Measurements from ENCODE around the gene EVA1C.
"Not testable (repeated sequence)": the region's sequence is repeated elsewhere in the genome, so short reads cannot be mapped to it uniquely, and the experiment has no call there.

EVA1C gene

GRCh38 chr21:32412162-32413014 lies at the start of gene EVA1C:
Gene EVA1C (plus strand): TSS chr21:32412706. CDS start chr21:32412854, 148 bp downstream.
- peak in 41 of 58 donors; percentile 11 to 78 (median 57) for DNase-seq

DNA sequence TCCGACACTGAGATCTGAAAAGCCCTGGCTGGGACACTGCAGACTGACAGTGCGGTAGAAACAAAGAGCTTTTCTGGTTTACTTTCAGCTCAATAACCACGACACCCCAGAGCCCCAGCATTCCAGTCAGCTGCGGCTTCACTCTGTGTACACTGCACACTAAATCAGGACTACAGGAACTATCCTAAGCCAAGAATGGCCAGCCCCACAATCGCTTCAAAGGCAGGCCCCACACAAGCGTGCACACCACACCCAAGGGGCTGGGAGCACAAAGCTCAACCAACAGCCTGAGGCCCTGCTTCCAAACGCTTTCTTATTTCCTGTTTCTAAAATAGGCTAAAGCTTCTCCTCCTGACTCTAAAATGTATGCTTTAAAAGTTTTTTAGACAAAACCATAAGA lies 48.1 kb upstream of the EVA1C start:
- DNase-seq, result peak in 3 of 58 donors; percentile 16 to 19 (median 17)

- DNase-seq, result no peak
Observed at GRCh38 chr21:32364796-32365195, 47.7 kb upstream of the EVA1C start.

- DNase-seq, result no peak
Observed at GRCh38 chr21:32366191-32366590, 46.3 kb upstream of the EVA1C start.

- DNase-seq, result no peak
Observed at GRCh38 chr21:32367158-32367557, 45.3 kb upstream of the EVA1C start.

DNA sequence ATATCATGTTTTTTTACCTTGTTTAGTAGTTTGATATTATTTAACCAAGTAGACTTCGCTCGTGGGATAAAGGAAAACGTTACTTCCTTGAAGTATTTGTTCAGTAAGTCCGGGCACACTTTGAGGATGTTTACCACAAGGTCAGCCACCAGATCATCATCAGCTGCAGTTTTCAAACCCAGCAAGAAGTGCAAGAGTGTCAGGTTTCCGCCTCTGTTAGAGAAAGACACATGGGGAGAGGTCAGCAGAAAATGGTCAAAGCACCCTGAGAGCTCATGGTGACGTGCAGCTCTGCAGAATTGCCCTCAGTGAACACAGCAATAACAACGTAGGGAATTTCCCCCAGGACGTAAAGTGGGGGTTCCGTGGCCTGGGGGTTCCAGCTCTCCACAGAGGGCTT lies 44.1 kb upstream of the EVA1C start:
- DNase-seq, result no peak

- not testable (repeated sequence) for DNase-seq
Observed at GRCh38 chr21:32368961-32369360, 43.5 kb upstream of the EVA1C start.

DNA sequence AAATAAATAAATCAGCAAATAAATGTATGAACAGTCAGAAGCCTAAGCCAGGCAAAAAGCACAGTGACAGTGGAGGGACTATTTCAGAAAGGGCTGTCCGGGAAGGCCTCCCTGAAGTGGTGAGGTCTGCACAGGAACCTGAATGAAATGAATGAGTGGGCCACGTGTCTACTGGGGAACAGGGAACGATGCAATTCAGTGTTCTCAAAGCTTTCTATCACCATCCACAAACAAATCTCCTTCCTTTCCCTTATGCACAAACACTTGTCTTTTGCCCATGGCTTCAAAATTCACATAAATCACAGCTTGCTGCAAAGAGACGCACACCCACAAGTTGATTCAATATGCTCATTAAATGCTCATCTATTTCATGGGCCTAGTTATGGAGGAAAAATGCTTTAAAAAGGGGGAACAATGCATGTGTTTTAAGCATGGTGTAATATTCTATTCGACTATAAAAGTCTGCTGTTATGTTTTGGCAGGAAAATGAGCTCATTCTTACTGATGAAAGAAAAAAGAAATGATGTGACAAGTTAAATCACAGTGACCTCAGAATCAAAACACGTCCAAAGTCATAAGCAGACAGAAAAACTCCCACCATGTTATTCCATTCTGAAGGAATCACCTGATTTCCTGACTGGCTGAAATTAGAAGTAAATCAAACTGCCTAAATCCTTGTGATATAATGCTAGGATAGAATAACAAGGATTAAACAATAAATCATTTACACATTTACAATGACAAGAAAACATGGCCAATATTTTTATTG lies 41.3 kb upstream of the EVA1C start:
- no peak for DNase-seq

GRCh38 chr21:32371913-32372314 lies 40.6 kb upstream of the EVA1C start:
- no peak for DNase-seq

DNA sequence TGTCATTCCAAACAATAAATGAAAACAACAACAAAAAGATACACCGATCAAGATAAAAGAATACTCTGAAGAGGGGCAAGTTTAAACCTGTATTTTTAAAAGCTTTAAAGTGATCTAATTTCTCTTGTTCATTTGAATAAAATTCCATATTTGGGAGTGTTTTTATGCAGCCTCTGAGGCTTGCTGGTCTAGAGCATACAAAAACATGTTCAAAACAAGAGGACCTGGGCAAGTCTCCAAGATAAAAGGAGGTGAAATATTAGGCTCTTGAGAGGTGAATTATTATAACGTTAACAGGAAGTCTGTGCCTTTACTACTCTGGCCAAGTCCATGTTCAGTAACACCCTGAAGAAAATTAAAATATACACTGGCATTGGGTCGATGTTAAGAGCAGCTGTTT lies 39.8 kb upstream of the EVA1C start:
- DNase-seq, result no peak

DNA sequence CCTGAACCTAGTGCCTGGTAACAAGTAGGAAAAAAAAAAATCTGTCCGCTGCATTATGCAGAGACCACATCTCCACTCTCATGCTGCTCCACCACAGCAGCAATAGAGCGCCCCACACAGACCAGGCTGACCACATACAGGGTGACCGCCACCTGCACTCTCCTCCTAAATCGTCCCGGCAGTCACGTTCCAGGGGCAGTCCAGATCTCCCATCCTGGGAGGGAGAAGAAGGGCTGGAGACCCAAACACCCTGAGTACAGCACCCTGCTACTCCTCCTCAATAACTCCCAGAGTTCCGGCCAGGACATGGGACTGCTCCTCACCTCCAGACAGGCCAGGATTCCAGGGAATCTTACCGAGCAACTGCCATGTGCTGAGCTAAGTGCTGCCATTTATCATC lies 35.0 kb upstream of the EVA1C start:
- DNase-seq, result no peak

DNA sequence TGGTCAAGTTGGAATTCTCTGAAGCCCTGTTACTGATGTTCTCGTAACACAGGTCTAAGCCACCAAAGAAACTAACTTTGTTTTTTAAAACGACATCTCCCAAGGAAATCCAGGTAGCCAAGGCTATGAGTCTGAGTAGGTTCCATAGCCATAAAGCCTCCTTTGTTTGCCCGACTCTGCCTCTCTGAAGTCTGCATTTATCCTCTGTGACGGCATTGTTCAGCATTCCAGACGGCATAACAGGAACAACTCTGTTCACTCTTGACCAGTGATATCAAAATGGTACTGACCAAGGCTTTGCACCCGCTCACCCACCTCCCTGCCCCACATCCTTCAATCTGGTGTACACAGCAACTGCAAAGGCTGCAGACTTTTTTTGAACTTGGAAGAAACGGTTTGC lies 34.5 kb upstream of the EVA1C start:
- peak in 6 of 58 donors; percentile 13 to 53 (median 23) for DNase-seq

DNA sequence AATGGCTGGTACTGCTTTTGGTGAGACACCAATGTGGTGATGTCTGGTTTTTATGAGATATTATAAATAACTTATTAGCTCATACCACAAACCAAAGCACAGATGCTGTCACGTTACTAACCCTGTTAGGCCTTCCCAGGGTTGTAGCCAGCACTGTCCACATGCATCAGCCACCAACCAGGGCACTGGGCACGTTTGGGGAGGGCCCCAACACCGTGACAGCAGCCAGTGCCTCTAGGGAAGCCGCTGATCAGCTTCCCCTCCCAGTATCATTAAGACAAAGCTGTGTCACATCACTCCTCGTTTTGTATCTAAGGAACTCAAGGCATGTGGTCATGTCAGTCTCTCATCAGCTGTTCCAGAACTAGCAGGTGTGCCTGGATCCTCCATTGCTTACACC lies 33.5 kb upstream of the EVA1C start:
- peak in 1 of 58 donors; percentile 8 for DNase-seq

- no peak for DNase-seq
Observed at GRCh38 chr21:32380940-32381339, 31.6 kb upstream of the EVA1C start.

DNA sequence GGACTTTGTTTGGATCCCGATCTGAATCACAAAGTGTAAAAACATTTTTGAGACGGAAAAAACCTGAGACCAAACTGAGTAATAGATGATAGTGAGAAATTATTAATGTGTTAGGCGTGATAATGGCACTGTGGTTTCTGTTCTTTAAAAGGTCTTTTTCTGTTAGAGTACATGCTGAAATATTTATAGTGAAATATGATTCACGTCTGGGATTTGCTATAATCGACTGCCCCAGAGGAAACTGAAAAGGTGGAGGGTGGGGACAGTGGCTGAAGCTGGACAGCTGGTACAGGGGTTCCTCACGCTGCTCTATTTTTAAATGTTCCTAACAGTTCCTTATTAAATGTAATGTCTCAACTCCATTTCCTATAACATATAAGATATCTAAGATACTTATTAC lies 30.9 kb upstream of the EVA1C start:
- no peak for DNase-seq

GRCh38 chr21:32382108-32382644 lies 30.3 kb upstream of the EVA1C start:
- DNase-seq, result no peak

DNA sequence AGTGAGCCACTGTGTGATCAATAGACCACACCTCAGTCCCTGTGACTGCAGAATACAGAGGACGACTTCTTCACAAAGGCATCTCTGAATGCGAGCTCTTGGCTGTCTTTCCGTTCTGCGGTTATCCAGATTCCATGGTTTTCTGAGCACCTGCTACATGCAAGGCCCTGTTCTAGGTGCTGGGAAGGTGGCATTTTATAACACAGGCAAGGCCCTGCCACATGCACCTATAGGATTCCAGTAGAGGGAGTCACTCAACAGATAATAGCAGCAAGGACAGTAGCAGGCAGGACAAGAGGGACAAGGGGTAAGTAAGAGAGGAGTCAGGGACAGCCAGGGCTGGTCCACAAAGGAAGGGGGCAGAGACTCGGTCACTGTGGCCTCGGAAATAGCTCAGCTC lies 28.7 kb upstream of the EVA1C start:
- no peak for DNase-seq

- DNase-seq, result no peak
Observed at GRCh38 chr21:32386195-32386870, 26.2 kb upstream of the EVA1C start.

DNA sequence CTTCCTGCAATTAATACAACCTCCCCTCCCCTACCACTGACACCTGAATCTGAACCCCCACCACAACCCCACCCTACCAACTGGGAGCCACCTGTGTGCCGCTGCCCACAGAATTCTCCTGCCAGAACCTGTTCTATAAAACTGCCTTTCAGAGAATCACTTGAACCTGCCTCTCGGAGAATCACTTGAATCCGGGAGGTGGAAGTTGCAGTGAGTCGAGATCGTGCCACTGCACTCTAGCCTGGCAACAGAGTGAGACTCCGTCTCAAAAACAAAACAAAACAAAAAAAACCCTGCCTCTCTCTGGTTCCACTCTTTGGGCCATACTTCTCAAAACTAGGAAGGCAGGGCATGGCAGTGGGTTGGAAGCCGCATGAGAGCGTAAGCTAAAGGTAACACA lies 25.4 kb upstream of the EVA1C start:
- DNase-seq, result no peak

GRCh38 chr21:32388306-32388705 lies 24.2 kb upstream of the EVA1C start:
- no peak for DNase-seq

DNA sequence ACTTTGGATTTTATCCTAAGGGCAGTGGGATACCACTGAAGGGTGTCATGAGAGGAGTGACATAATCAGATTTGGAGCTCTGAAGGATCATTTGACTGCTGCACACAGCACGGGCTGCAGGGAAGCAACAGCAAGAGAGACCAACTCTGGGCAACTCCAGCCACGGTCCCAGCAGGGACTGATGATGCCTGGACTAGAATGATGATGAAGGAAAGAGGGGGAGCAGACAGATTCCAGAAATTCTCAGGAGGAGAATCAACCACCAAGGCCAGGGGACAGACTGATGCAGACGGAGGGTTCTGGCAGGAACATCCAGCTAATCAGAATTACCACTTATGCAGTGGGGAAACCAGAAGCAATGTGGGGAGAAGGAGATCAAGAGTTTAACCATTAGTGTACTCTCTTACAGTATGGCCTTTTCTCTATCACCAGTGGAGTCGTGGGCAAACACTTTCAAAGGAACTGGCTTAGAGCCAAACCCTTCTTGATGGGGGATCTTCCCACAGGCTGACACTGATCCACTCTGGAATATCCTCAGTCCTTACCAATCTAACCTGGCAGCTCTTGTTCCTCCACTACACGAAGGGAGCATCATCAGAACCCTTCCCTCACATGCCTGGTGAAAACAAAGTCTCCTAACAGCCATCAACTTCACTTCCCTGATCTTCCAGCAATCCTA lies 23.0 kb upstream of the EVA1C start:
- DNase-seq, result peak in 2 of 58 donors; percentile 4 to 19
